AG10803 (cell line): Measurements from ENCODE around the gene CDK18.
"Not testable (repeated sequence)": the region's sequence is repeated elsewhere in the genome, so short reads cannot be mapped to it uniquely, and the experiment has no call there.

Experiments
- DNase-seq: peaks from one replicate; pipeline ENCODE4 v3.0.0; 2010; ENCODE audit warnings: low read depth
- H3K4me3 ChIP-seq: 2 replicates; pipeline ENCODE4 v1.5.1; 2011; ENCODE audit warnings: mild to moderate bottlenecking, low read length, control low read depth
- TF ChIP-seq, protein P1 (sequence below): conservative IDR thresholded peaks from 2 replicates; pipeline ENCODE4 v1.5.1; 2011; ENCODE audit warnings: mild to moderate bottlenecking, low read length, control low read depth, inconsistent platforms

The CDK18 gene

GRCh38 chr1:205481629-205482151 lies 22.8 kb upstream of the CDK18 start:
- no peak for DNase-seq
- H3K4me3 ChIP-seq = no peak overlapping the region
- TF ChIP-seq, protein P1, sequence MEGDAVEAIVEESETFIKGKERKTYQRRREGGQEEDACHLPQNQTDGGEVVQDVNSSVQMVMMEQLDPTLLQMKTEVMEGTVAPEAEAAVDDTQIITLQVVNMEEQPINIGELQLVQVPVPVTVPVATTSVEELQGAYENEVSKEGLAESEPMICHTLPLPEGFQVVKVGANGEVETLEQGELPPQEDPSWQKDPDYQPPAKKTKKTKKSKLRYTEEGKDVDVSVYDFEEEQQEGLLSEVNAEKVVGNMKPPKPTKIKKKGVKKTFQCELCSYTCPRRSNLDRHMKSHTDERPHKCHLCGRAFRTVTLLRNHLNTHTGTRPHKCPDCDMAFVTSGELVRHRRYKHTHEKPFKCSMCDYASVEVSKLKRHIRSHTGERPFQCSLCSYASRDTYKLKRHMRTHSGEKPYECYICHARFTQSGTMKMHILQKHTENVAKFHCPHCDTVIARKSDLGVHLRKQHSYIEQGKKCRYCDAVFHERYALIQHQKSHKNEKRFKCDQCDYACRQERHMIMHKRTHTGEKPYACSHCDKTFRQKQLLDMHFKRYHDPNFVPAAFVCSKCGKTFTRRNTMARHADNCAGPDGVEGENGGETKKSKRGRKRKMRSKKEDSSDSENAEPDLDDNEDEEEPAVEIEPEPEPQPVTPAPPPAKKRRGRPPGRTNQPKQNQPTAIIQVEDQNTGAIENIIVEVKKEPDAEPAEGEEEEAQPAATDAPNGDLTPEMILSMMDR = no peak

DNA sequence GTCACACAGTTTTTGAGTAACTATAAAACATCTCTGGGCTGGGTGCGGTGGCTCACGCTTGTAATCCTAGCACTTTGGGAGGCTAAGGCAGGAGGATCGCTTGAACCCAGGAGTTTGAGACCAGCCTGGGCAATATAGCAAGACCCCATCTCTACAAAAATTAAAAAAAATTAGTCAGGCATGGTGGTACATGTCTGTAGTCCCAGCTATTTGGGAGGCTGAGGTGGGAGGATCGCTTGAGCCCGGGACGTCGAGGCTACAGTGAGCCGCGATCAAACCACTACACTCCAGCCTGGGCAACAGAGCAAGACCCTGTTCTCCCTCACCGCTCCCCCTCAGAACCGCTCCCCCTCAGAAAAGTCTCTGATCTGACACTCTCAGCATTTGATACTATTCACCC lies 21.9 kb upstream of the CDK18 start:
- not testable (repeated sequence) for H3K4me3 ChIP-seq, DNase-seq

GRCh38 chr1:205483372-205483771 lies 21.1 kb upstream of the CDK18 start:
- no peak overlapping the region for H3K4me3 ChIP-seq
- TF ChIP-seq, protein P1 = no peak
- no peak for DNase-seq

DNA sequence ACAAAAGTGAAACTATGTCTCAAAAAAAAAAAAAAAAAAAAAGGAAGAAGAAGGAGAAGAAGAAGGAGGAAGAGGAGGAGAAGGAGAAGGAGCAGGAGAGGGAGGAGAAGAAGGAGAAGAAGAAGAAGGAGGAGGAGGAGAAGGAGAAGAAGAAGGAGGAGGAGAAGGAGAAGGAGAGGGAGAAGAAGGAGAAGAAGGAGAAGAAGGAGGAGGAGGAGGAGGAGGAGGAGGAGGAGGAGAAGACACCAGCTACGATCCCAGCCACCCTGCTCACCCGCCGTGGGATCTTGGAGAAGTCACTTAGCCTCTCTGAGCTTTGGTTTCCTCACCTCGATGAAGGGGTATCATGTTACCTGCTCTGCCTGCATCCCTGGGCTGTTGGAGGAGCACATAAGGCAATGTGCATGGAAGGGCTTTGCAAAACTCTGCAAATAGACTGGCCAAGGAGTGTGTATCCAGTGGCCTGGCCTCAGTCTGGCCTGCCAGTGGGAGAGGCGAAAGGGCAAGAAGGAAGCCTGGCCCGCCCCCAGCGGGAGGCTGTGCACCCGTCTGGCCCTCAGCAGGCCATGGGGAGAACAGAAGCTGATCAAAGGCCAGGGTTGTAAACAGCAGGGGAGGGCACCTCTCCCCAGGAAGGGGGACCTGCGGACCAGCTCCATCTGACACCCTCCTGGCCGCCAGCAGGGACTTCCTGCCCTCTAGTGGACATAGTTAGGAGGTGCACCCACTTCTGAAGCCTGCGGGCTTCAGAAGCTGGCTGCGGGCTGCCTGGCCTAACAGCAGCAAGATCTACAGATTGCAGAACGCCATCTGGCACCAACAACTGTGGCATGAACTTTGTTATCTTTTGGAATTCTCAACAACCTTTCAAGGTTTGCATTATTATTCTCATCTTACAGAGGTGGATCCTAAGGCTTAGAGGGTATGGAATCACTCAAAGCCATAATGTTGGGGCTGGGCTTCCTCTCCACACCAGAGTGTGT lies 19.2 kb upstream of the CDK18 start:
- no peak overlapping the region for H3K4me3 ChIP-seq
- DNase-seq = peak; percentile 58
- TF ChIP-seq, protein P1 = peak; percentile 85

DNA sequence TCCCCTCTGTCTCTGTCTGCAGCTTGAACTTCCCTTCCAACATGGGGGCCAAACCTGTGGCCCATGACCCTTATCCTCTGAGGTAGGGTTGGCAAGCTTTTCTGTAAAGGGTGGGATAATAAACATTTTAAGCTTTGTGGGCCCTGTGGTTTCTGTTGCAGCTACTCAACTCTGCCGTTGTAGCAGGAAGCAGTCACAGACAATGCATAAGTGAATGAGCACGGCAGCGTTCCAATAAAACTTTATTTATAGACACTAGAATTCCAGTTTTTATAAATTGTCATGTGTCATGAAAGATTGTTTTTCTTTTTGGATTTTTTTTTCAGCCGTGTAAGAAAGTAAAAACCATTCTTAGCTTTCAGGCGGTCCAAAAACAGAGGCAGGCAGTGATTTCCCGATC lies 18.2 kb upstream of the CDK18 start:
- no peak overlapping the region for H3K4me3 ChIP-seq
- TF ChIP-seq, protein P1 = no peak
- no peak for DNase-seq

- no peak overlapping the region for H3K4me3 ChIP-seq
- TF ChIP-seq, protein P1 = peak; percentile 83
- peak; percentile 62 for DNase-seq
Observed at GRCh38 chr1:205488074-205488723, 16.3 kb upstream of the CDK18 start.

- no peak overlapping the region for H3K4me3 ChIP-seq
- DNase-seq = peak; percentile 16
- TF ChIP-seq, protein P1 = no peak
Observed at GRCh38 chr1:205491794-205492193, 12.7 kb upstream of the CDK18 start.
